GM19395 (cell line): ENCODE measurements around the gene IL17RA.

Source experiments
- ATAC-seq: cut with Tn5 transposase; IDR thresholded peaks from one replicate; pipeline ENCODE4 v1.9.1; 2021; ENCODE audit warnings: mild to moderate bottlenecking, moderate library complexity; ENCODE audit not compliant: unreplicated experiment

The IL17RA gene

GRCh38 chr22:17084554-17085276 lies at the start of gene IL17RA:
TSS of gene IL17RA (plus strand) at chr22:17085000. CDS start at chr22:17085092, 92 bp downstream.
- peak; percentile 83 for ATAC-seq

DNA sequence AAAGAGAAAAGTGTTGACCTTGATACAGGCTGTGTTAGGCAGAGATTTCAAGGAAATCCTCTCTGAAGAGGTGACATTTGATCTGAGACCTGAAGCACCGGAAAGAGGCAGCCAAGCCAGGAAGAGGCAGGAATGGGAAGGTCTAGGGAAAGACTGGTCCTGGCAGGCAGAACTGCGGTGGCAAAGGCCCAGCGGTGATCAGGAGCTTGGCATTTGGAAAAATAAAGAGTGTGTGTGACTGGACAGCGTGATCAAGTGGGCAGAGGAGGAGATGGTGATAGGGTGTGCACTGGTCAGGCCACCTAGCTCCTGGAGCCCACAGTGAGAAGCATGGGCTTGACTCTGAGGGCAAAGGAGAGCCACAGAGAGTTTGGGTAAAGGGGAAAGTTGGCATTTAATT lies 49.6 kb upstream of the IL17RA start:
- ATAC-seq, result no peak

DNA sequence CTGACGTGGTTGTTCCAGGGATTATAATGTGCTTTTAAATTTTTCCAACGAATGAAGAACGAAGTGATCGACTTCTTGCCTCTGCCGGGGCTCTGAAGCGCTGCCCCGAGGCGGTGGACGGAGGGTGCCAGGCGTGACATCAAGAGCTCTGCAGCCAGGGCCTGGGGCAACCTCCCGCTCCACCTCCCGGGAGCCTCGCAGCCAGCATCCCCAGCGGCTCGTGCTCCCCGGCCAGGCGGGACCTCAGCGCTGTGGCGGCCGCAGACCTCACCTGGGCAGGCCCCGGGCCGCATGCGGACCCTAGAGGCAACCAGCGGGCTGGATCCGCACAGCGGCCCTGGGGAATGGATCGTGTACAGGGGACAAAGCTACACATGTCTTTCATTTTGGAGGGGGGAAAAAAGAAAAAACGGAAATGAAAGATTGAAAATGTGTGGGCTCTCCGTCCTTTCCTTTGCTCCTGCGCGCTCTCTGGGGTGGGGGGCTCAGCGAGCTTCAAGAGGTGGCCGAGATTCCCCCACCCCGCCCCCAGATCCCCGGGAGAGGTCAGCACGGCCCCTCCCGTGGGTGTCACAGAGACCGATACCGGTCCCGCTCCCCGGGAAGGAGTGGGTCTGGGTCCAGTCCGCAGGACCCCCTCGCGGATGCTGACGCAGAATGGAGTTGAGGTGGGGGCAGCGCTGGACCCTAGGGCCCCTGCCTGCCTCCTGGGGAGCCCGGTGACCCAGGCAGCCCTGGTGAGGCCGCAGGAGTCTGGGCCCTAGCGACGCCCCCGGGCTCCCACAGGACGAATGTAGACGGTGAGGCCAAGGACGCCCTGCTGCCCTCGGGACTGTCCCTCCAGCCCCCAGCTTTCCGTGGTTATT lies 48.6 kb upstream of the IL17RA start:
- ATAC-seq, result peak; percentile 32

DNA sequence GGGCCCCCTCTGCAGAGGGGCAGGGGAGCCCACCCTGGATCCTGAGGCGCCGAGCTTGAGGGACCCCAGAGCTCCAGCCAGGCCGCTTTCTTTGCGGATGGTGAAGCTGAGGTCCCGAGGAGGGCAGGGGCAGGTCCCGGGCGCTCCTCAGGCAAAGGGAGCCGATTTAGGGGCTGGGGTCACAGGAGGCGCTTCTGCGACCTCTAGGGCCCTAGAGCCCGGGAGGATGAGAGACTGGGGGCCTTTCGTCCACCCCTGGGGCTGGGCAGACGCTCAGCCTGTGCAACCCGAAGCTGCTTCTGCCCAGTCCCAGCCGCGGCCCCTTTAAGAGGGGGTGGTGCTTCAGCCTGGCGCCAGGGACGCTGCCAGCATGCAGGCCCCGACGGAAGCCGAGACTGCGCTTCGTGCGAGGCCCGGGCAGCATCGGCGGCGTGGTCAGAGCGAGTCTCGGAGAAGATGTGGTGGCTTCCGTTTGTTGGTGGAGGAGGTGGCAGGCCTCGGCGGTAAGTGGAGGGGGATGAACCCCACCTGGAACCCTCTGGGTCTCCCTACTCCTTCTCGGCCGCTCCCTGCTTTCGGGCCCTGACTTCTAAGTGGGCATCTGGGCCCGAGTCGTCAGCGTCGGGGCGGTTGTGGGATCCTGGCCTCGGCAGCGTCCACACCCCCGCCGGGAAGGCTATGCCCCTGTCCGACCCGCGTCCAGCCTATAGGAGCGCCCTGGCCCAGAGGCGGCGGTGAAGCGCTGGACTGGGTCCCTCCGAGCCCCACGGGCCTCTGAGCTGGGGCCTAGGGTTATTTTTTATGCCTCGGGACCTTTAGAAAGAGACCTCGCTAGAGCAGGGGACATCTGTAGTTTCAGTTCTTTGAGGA lies 47.7 kb upstream of the IL17RA start:
- peak; percentile 73 for ATAC-seq

GRCh38 chr22:17043521-17043920 lies 41.3 kb upstream of the IL17RA start:
- ATAC-seq, result no peak

GRCh38 chr22:17046566-17047348 lies 38.0 kb upstream of the IL17RA start:
- no peak for ATAC-seq

DNA sequence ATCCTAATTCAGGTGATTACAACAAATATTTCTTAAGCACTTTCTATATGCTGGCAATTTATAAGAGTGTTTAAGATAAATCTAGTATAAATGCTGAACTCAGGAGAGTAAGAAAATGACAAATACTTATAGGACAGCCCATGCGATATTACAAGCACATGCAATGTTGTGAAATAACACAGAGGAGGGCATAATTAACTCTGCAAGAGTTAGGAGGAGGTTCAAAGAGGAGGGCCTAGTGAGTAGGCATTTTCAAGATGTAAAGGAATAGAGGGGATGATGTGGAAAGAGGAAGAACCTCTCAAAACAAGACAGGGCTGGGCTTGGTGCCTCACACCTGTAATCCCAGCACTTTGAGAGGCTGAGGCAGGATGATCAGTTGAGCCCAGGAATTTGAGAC lies 37.1 kb upstream of the IL17RA start:
- ATAC-seq, result no peak

GRCh38 chr22:17056058-17056457 lies 28.7 kb upstream of the IL17RA start:
- ATAC-seq, result no peak

GRCh38 chr22:17056807-17057206 lies 28.0 kb upstream of the IL17RA start:
- no peak for ATAC-seq

DNA sequence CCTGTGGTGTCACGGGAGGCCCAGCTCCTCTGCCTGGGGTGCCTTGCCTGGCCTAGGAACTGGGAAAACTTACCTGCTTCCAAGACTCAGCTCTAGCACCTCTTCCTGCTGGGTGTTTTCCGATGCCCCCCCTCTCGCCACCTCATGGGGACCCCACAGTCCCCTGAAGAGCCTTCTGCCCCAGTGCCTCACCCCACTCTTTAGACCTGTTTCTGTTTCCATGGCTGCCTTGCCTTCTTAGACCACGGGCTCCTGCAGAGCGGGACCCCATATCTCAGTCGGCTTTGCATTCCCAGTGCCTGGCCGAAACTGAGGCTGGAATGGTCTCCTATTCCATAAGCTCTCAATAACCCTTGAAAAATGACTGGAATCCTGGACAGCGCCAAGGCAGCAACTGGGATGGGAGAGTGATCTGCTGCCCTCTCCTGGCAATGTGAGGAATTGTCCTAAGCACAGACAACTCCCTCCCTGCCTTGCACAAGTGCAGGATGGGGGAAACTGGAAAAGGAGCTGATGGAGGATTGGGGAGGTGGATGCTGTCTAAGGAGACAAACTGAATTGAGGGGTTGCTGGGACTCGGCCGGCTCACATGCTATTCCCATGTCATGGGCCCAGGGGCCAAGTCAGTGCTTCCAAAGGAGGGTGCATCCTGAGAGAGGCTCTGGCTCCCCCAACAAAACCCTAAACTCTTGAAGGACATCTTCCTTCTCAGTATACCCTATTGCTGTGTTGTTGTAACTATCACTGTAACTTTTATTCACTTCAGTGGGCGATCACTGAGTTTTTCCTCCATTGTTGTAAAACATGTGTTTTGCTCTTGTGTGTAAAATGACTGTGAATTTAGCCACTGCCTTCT lies 26.6 kb upstream of the IL17RA start:
- no peak for ATAC-seq

- no peak for ATAC-seq
These were observed 24.7 kb upstream of the IL17RA start for GRCh38 chr22:17060126-17060525.

- no peak for ATAC-seq
These were observed 21.2 kb upstream of the IL17RA start for GRCh38 chr22:17063411-17064106.

DNA sequence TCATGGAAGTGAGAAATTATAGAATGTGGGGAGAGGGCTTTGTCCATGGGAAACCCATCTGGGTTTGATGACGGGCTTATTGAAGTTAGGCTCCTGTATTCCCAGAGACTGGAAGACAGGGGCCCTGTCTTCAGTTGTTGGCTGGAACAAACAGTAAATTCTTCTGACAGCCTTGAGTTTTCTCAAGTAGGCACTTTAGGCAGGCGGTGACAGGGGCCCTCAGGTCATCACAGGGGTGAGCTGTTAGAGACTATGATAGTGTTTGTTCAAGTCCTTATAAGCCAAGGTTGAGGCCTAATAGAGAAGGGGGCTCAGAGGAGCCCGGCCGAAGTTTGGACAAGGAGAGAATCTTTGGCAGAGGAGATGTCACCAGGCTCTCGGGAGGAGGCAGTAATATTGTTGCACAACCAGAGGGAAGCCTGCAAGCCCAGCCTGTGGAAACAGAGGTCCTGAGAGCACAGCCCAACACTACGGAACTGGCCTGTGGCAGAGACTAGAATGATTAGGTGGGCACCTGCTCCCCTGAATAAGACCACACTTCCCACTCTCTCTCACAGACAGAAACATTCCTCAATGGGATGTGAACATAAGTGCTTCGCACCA lies 20.2 kb upstream of the IL17RA start:
- no peak for ATAC-seq

DNA sequence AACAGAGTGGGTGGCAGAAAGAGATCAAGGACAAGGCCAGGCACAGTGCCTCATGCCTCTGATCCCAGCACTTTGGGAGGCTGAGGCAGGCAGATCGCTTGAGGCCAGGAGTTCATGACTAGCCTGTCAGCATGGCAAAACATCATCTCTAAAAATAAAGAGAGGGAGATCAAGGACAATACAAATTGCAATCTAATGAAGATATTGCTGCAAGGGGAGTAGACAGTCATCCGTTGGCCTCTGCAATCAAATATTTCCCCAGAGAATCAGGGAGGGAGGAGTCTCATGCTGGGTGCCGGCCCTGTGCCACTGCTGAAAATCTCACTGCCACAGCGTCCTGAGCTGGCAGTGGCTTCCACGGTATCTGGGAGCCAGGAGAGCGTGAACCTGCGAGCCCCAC lies 19.4 kb upstream of the IL17RA start:
- no peak for ATAC-seq

GRCh38 chr22:17072877-17073276 lies 11.9 kb upstream of the IL17RA start:
- ATAC-seq, result no peak

DNA sequence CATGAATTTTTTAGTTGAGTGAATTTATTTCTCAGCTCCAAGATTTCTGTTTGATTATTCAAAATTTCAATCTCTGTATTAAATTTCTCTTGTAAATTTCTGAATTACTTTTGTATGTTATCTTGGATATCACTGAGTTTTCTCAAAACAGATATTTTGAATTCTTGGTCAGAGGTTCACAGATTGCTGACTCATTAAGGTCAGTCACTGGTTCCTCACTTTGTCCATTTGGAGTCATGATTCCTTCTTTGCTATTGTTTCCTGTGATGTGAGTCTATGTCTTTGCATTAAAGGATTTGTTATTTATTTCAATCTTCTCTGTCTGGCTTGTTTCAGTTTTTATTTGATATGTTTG lies 10.2 kb upstream of the IL17RA start:
- no peak for ATAC-seq

- ATAC-seq, result no peak
These were observed 7.5 kb upstream of the IL17RA start for GRCh38 chr22:17077255-17077654.

DNA sequence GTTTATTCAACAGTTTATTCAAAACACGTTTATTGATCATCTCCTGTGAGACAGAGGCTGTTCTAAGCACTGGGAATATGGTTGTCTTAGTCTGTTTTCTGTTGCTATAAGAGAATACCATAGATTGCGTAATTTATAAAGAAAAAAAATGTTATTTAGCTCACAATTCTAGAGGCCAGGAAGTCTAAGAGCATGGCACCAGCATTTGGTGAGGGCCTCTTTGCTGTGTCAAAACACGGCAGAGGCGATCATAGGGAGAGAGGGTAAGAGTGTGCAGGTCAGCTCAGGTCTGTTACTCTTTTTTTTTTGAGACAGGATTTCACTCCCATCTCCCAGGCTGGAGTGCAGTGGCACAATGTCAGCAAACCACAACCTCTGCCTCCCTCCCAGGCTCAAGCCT lies 5.2 kb upstream of the IL17RA start:
- no peak for ATAC-seq

- no peak for ATAC-seq
These were observed 1.5 kb upstream of the IL17RA start for GRCh38 chr22:17083255-17083654.
